Osteoblast (primary cell): Measurements from ENCODE around the gene HELZ. TPM values are rescaled to one million over a fixed set of nuclear protein-coding genes. Genes with fewer than 3 reads are reported as not detected.
A peak's percentile ranks its signal among the peaks of the same experiment; 100 is the strongest.

Experiments used
- DNase-seq: peaks from one replicate; pipeline ENCODE4 v3.0.0; 2011; ENCODE audit warnings: low spot score, mixed read lengths; ENCODE audit not compliant: insufficient read length; ENCODE audit errors: missing footprints
- H2AFZ ChIP-seq: 2 replicates; pipeline ENCODE4 v1.6.0; 2011; ENCODE audit warnings: mild to moderate bottlenecking, low read length
- H3K27ac ChIP-seq: 2 replicates; pipeline ENCODE4 v1.5.1; 2011; ENCODE audit warnings: mild to moderate bottlenecking, low read depth, low read length, moderate library complexity
- H3K27me3 ChIP-seq: 2 replicates; pipeline ENCODE4 v1.6.0; 2012; ENCODE audit warnings: mild to moderate bottlenecking, control low read depth, inconsistent platforms, low read length, moderate library complexity; ENCODE audit not compliant: insufficient read depth
- H3K36me3 ChIP-seq: 2 replicates; pipeline ENCODE4 v1.5.1; 2011; ENCODE audit warnings: mild to moderate bottlenecking, low read length, control low read depth, moderate library complexity; ENCODE audit not compliant: insufficient read depth
- H3K4me1 ChIP-seq: 2 replicates; pipeline ENCODE4 v1.5.1; 2011; ENCODE audit warnings: mild to moderate bottlenecking, low read length, control low read depth, moderate library complexity; ENCODE audit not compliant: insufficient read depth
- H3K4me2 ChIP-seq: 2 replicates; pipeline ENCODE4 v1.6.0; 2011; ENCODE audit warnings: mild to moderate bottlenecking, low read length; ENCODE audit not compliant: insufficient read depth
- H3K4me3 ChIP-seq: fragments of 200-600 bp; sonication (generic); 3 replicates; pipeline ENCODE4 v1.5.1; 2012; ENCODE audit warnings: mild to moderate bottlenecking, low read length, inconsistent platforms; ENCODE audit not compliant: insufficient read depth
- H3K79me2 ChIP-seq: 2 replicates; pipeline ENCODE4 v1.6.0; 2012; ENCODE audit warnings: mild to moderate bottlenecking, low read length, control low read depth, inconsistent platforms; ENCODE audit not compliant: insufficient read depth
- H3K9me3 ChIP-seq: 2 replicates; pipeline ENCODE4 v1.5.1; 2011; ENCODE audit warnings: low read depth, low read length, control low read depth
- H4K20me1 ChIP-seq: 2 replicates; pipeline ENCODE4 v1.6.0; 2012; ENCODE audit warnings: mild to moderate bottlenecking, low read length, control low read depth; ENCODE audit not compliant: insufficient read depth
- total RNA-seq: library from RNA; depleted of rRNA; stranded (reverse); fragments of >200 nt; gene quantifications from 2 replicates; pipeline ENCODE4 v1.2.3, GENCODE V29; 2012
- TF ChIP-seq, protein P1 (sequence below): IDR thresholded peaks from 2 replicates; pipeline ENCODE4 v1.5.1; 2011; ENCODE audit warnings: mild to moderate bottlenecking, low read depth, low read length, moderate library complexity; ENCODE audit errors: extremely low read depth

The HELZ gene
- total RNA-seq, 1 donor, result 56.8 TPM

DNA sequence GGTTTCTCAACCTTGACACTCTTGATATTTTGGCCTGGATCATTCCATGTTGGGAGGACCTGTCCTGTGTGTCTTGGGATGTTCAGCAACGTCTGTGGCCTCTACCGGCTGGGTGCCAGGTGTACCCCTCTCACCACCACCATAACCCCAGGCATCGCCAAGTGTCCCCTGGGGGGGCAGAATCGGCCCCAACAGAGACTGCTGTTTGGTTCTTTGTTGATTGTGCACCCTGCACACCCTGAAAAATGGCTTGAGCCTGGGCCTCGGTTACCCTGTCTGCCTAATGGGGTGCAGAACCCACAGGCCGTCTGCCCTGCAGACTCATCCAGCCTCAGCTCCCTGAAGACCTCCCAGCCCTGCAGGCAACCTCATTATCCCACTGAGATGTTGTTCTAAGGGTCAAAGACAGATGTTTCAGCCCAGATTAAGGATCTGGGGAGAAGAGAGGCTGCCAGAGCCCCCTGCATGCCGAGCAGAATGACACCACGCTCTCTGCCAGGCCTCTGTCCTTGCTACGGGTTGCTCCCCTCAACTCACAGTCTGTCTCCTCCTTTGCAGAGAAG is 191.5 kb downstream of the HELZ start:
- no peak overlapping the region for H3K4me3 ChIP-seq
- H2AFZ ChIP-seq, result no peak overlapping the region
- H3K27me3 ChIP-seq, result no peaks in the 10 kb centered on the region
- H3K4me2 ChIP-seq, result no peak overlapping the region
- H3K79me2 ChIP-seq, result no peaks in the 10 kb centered on the region
- H4K20me1 ChIP-seq, result no peaks in the 10 kb centered on the region
- peaks cover 5% of the 10 kb centered on the region for H3K9me3 ChIP-seq
- TF ChIP-seq, protein P1, sequence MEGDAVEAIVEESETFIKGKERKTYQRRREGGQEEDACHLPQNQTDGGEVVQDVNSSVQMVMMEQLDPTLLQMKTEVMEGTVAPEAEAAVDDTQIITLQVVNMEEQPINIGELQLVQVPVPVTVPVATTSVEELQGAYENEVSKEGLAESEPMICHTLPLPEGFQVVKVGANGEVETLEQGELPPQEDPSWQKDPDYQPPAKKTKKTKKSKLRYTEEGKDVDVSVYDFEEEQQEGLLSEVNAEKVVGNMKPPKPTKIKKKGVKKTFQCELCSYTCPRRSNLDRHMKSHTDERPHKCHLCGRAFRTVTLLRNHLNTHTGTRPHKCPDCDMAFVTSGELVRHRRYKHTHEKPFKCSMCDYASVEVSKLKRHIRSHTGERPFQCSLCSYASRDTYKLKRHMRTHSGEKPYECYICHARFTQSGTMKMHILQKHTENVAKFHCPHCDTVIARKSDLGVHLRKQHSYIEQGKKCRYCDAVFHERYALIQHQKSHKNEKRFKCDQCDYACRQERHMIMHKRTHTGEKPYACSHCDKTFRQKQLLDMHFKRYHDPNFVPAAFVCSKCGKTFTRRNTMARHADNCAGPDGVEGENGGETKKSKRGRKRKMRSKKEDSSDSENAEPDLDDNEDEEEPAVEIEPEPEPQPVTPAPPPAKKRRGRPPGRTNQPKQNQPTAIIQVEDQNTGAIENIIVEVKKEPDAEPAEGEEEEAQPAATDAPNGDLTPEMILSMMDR, result no peak
- H3K36me3 ChIP-seq, result no peaks in the 10 kb centered on the region
- H3K4me1 ChIP-seq, result no peaks in the 10 kb centered on the region
- no peak overlapping the region for H3K27ac ChIP-seq
- peak; percentile 43 for DNase-seq

DNA sequence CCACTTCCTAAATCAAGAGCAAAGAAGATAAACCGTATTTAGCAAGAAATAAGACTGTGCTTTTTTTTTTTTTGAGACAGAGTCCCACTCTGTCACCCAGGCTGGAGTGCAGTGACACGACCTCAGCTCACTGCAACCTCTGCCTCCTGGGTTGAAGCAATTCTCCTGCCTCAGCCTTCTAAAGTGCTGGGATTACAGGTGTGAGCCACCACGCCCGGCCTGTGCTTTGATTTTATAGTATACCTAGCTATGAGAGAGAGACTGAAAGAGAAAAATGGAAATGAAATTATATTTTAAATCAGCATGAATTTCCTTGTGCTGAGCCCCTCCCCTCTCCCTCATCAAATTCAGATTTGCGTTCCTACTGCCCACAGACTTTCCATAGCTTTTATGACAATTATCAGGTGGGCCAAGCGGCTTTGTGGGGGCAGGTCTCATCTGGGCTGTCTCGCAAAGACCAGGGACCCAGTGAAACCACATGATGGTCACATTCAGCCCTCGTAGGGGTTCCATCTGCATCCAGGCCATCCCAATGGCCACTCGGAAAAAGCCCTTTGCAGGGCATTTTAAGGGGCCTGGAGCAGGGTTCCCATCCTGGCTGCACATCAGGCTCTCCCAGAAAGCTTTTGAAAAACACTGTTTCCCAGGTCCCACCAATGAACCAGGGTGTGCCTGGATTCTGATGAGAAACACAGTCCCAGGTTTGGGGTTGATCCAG is 192.1 kb downstream of the HELZ start:
- TF ChIP-seq, protein P1, result no peak
- no peaks in the 10 kb centered on the region for H3K36me3 ChIP-seq
- DNase-seq, result no peak
- no peaks in the 10 kb centered on the region for H4K20me1 ChIP-seq
- no peaks in the 10 kb centered on the region for H3K79me2 ChIP-seq
- peaks cover 5% of the 10 kb centered on the region for H3K9me3 ChIP-seq
- no peak overlapping the region for H3K27ac ChIP-seq
- H3K4me2 ChIP-seq, result no peak overlapping the region
- H3K4me1 ChIP-seq, result no peaks in the 10 kb centered on the region
- H3K4me3 ChIP-seq, result no peak overlapping the region
- H3K27me3 ChIP-seq, result no peaks in the 10 kb centered on the region
- H2AFZ ChIP-seq, result no peak overlapping the region

DNA sequence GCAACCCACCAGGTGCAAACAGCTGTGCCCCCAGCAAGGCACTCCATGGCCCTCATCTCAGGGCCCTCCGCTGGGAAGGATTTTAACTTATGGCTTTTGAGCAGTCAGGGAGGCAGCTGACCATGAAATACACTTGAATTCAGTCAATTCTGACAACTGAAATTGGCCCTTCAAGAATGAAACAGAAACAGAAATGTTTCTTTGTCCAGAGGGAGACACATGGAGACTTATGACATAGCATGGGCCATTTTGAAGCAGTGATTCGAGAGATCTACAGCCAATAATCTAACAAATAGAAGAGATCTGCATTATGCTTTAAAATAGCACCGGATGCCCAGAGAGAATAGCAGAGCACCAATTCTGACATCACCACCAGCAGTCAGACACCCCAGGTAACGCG is 193.2 kb downstream of the HELZ start:
- Histone ChIP-seq H3K4me3 (no peak overlapping the region), H3K27me3 (no peaks in the 10 kb centered on the region), H3K36me3 (no peaks in the 10 kb centered on the region), H3K9me3 (peaks cover 5% of the 10 kb centered on the region), H3K27ac (no peak overlapping the region), H3K4me2 (no peak overlapping the region), H4K20me1 (no peaks in the 10 kb centered on the region), H2AFZ (no peak overlapping the region), H3K79me2 (no peaks in the 10 kb centered on the region), H3K4me1 (no peaks in the 10 kb centered on the region)
- TF ChIP-seq, protein P1, result no peak
- no peak for DNase-seq

DNA sequence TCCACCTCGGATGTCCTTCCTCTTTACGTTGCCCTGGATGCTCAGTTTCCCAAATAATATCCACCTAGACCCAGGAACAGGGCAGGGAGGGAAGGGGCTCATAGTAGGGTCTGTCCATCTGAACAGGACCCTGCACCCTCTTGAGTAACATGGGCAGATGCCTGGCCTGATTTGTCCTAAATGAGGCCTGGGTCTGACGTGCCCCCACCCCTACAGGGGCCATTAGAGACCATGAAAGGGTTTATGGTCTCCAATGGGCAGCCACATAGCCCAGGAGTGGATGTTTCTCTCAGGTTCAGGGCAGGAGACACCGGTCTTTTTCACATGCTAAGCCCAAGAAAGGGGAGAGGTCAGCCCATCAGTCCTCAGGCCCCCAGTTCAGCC is 193.8 kb downstream of the HELZ start:
- no peaks in the 10 kb centered on the region for H3K79me2 ChIP-seq
- no peaks in the 10 kb centered on the region for H3K36me3 ChIP-seq
- no peak overlapping the region for H3K4me2 ChIP-seq
- no peak overlapping the region for H3K4me3 ChIP-seq
- peaks cover 5% of the 10 kb centered on the region for H3K9me3 ChIP-seq
- H3K27ac ChIP-seq, result no peak overlapping the region
- no peak for DNase-seq
- no peaks in the 10 kb centered on the region for H4K20me1 ChIP-seq
- no peak overlapping the region for H2AFZ ChIP-seq
- H3K27me3 ChIP-seq, result no peaks in the 10 kb centered on the region
- TF ChIP-seq, protein P1, result no peak
- H3K4me1 ChIP-seq, result no peaks in the 10 kb centered on the region
